Liver (tissue), 3 donors: ENCODE results near the gene SCN1A.

Experiments
- GABPA ChIP-seq, 2 donors: IDR thresholded peaks in 1 of 2; conservative IDR thresholded peaks in 1 of 2; 2 replicates each; pipeline ENCODE4 v1.6.1; 2016; ENCODE audit warnings: antibody characterized with exemption in 2 of 2, mild to moderate bottlenecking in 1 of 2, moderate library complexity in 1 of 2
- NR2F2 ChIP-seq: IDR thresholded peaks from 2 replicates; pipeline ENCODE4 v1.6.1; 2016; ENCODE audit warnings: antibody characterized with exemption
- RAD21 ChIP-seq, 2 donors: IDR thresholded peaks; 2 replicates each; pipeline ENCODE4 v1.6.1; 2016; ENCODE audit warnings: antibody characterized with exemption in 2 of 2, mild to moderate bottlenecking in 2 of 2
- SP1 ChIP-seq: IDR thresholded peaks from 2 replicates; pipeline ENCODE4 v1.6.1; 2018; ENCODE audit warnings: antibody characterized with exemption, mild to moderate bottlenecking
- TF ChIP-seq, protein P1 (sequence below): fragments of 150-350 bp; IDR thresholded peaks from 2 replicates; pipeline ENCODE4 v1.5.1; 2017; ENCODE audit warnings: improper control_type of control experiment, low read depth, low read length; ENCODE audit not compliant: missing input control
- TF ChIP-seq, protein P2 (sequence below): IDR thresholded peaks from 2 replicates; pipeline ENCODE4 v1.6.1; 2016; ENCODE audit warnings: antibody characterized with exemption
- TF ChIP-seq, protein P3 (sequence below): IDR thresholded peaks from 2 replicates; pipeline ENCODE4 v1.6.1; 2016; ENCODE audit warnings: antibody characterized with exemption
- TF ChIP-seq, protein P4 (sequence below): IDR thresholded peaks from 2 replicates; pipeline ENCODE4 v1.6.1; 2016; ENCODE audit warnings: antibody characterized with exemption, mild to moderate bottlenecking
- donor health status: healthy.
- donor health status: healthy.

DNA sequence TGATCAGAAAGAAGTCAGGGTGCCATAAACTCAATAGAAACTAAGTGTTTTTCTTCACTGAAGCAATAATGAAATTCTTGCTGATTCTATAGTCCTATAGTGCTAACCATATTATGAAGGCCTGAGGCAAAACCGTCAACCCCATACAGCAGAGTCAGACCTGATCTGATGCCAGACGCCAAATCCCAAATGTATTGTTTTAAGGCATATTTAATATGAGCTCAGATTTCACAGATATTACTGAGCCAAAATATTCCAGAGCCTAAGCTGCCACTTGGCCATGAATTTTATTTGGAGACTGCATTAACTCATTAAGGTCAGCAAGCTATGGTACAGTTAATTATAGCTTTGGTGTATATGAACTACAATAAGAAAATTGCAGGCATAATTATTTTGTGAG, 53.4 kb downstream of the SCN1A start:
- TF ChIP-seq, protein P1, sequence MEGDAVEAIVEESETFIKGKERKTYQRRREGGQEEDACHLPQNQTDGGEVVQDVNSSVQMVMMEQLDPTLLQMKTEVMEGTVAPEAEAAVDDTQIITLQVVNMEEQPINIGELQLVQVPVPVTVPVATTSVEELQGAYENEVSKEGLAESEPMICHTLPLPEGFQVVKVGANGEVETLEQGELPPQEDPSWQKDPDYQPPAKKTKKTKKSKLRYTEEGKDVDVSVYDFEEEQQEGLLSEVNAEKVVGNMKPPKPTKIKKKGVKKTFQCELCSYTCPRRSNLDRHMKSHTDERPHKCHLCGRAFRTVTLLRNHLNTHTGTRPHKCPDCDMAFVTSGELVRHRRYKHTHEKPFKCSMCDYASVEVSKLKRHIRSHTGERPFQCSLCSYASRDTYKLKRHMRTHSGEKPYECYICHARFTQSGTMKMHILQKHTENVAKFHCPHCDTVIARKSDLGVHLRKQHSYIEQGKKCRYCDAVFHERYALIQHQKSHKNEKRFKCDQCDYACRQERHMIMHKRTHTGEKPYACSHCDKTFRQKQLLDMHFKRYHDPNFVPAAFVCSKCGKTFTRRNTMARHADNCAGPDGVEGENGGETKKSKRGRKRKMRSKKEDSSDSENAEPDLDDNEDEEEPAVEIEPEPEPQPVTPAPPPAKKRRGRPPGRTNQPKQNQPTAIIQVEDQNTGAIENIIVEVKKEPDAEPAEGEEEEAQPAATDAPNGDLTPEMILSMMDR, result no peak
- TF ChIP-seq NR2F2 (no peak), GABPA (IDR thresholded peaks at IDR 0.05 in 1 of 2, conservative IDR thresholded peaks at IDR 0.05 in 1 of 2) (no peak), RAD21 (IDR thresholded peaks at IDR 0.05) (no peak), SP1 (no peak)
- TF ChIP-seq, protein P2, sequence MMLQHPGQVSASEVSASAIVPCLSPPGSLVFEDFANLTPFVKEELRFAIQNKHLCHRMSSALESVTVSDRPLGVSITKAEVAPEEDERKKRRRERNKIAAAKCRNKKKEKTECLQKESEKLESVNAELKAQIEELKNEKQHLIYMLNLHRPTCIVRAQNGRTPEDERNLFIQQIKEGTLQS, result no peak
- TF ChIP-seq, protein P3, sequence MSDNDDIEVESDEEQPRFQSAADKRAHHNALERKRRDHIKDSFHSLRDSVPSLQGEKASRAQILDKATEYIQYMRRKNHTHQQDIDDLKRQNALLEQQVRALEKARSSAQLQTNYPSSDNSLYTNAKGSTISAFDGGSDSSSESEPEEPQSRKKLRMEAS, result no peak
- TF ChIP-seq, protein P4, sequence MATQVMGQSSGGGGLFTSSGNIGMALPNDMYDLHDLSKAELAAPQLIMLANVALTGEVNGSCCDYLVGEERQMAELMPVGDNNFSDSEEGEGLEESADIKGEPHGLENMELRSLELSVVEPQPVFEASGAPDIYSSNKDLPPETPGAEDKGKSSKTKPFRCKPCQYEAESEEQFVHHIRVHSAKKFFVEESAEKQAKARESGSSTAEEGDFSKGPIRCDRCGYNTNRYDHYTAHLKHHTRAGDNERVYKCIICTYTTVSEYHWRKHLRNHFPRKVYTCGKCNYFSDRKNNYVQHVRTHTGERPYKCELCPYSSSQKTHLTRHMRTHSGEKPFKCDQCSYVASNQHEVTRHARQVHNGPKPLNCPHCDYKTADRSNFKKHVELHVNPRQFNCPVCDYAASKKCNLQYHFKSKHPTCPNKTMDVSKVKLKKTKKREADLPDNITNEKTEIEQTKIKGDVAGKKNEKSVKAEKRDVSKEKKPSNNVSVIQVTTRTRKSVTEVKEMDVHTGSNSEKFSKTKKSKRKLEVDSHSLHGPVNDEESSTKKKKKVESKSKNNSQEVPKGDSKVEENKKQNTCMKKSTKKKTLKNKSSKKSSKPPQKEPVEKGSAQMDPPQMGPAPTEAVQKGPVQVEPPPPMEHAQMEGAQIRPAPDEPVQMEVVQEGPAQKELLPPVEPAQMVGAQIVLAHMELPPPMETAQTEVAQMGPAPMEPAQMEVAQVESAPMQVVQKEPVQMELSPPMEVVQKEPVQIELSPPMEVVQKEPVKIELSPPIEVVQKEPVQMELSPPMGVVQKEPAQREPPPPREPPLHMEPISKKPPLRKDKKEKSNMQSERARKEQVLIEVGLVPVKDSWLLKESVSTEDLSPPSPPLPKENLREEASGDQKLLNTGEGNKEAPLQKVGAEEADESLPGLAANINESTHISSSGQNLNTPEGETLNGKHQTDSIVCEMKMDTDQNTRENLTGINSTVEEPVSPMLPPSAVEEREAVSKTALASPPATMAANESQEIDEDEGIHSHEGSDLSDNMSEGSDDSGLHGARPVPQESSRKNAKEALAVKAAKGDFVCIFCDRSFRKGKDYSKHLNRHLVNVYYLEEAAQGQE, result no peak
